WERI-Rb-1 (cell line): ENCODE data around the gene LIMK2.
A peak's percentile ranks its signal among the peaks of the same experiment; 100 is the strongest.

ENCODE experiments used
- DNase-seq: peaks from one replicate; pipeline ENCODE4 v3.0.0-alpha.2; 2020
- H3K27ac ChIP-seq: fragments of 250-450 bp; sonication (Bioruptor Pico); 2 replicates; pipeline ENCODE4 v1.5.1; 2020; ENCODE audit warnings: mild to moderate bottlenecking, moderate library complexity
- H3K27me3 ChIP-seq: fragments of 250-450 bp; sonication (Bioruptor Pico); 2 replicates; pipeline ENCODE4 v1.5.1; 2021; ENCODE audit warnings: mild to moderate bottlenecking, low read depth, moderate library complexity; ENCODE audit not compliant: insufficient read depth, severe bottlenecking
- H3K36me3 ChIP-seq: fragments of 250-450 bp; sonication (Bioruptor Pico); 2 replicates; pipeline ENCODE4 v1.5.1; 2020; ENCODE audit warnings: mild to moderate bottlenecking, moderate library complexity
- H3K4me3 ChIP-seq: 2 replicates; pipeline ENCODE4 v1.5.1; 2011; ENCODE audit warnings: low read depth, mild to moderate bottlenecking, control low read depth, low read length
- H3K9me3 ChIP-seq: fragments of 250-450 bp; sonication (Bioruptor Pico); 2 replicates; pipeline ENCODE4 v1.5.1; 2021; ENCODE audit warnings: mild to moderate bottlenecking, moderate library complexity; ENCODE audit not compliant: severe bottlenecking
- TF ChIP-seq, protein P1 (sequence below): IDR thresholded peaks from 2 replicates; pipeline ENCODE4 v1.5.1; 2011; ENCODE audit warnings: low read depth, mild to moderate bottlenecking, control low read depth, inconsistent platforms, low read length

LIMK2 gene

DNA sequence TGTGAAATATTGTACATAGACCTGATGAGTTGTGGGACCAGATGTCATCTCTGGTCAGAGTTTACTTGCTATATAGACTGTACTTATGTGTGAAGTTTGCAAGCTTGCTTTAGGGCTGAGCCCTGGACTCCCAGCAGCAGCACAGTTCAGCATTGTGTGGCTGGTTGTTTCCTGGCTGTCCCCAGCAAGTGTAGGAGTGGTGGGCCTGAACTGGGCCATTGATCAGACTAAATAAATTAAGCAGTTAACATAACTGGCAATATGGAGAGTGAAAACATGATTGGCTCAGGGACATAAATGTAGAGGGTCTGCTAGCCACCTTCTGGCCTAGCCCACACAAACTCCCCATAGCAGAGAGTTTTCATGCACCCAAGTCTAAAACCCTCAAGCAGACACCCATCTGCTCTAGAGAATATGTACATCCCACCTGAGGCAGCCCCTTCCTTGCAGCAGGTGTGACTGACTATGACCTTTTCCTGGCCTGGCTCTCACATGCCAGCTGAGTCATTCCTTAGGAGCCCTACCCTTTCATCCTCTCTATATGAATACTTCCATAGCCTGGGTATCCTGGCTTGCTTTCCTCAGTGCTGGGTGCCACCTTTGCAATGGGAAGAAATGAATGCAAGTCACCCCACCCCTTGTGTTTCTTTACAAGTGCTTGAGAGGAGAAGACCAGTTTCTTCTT, 67.9 kb downstream of the LIMK2 start:
- Histone ChIP-seq H3K4me3 (no peak overlapping the region), H3K27ac (no peak overlapping the region), H3K9me3 (no peaks in the 10 kb centered on the region), H3K27me3 (no peaks in the 10 kb centered on the region), H3K36me3 (peaks cover 74% of the 10 kb centered on the region)
- TF ChIP-seq, protein P1, sequence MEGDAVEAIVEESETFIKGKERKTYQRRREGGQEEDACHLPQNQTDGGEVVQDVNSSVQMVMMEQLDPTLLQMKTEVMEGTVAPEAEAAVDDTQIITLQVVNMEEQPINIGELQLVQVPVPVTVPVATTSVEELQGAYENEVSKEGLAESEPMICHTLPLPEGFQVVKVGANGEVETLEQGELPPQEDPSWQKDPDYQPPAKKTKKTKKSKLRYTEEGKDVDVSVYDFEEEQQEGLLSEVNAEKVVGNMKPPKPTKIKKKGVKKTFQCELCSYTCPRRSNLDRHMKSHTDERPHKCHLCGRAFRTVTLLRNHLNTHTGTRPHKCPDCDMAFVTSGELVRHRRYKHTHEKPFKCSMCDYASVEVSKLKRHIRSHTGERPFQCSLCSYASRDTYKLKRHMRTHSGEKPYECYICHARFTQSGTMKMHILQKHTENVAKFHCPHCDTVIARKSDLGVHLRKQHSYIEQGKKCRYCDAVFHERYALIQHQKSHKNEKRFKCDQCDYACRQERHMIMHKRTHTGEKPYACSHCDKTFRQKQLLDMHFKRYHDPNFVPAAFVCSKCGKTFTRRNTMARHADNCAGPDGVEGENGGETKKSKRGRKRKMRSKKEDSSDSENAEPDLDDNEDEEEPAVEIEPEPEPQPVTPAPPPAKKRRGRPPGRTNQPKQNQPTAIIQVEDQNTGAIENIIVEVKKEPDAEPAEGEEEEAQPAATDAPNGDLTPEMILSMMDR, result no peak
- DNase-seq, result no peak

DNA sequence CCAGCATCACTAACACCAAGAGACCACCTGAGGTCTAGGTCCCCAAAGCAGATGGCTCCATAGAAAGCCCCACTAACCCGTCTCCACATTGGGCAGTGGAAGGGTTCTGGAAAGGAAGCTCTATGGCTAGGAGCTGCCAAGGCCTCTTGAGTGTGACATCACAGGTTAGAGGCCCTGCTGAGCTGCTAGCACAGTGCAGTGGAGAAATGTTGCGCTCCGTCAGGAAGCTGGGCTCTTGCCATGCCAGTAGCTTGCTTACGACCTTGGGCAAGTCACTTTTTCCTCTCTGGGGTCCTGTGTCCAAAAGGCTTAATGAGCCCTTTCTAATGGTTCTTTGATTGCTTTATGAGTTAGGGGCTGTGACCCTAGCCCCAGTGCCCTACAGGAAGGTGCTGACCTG, 69.6 kb downstream of the LIMK2 start:
- DNase-seq, result no peak
- Histone ChIP-seq H3K9me3 (no peaks in the 10 kb centered on the region), H3K27ac (no peak overlapping the region), H3K4me3 (no peak overlapping the region), H3K27me3 (no peaks in the 10 kb centered on the region), H3K36me3 (peaks cover 62% of the 10 kb centered on the region)
- TF ChIP-seq, protein P1, result no peak

DNA sequence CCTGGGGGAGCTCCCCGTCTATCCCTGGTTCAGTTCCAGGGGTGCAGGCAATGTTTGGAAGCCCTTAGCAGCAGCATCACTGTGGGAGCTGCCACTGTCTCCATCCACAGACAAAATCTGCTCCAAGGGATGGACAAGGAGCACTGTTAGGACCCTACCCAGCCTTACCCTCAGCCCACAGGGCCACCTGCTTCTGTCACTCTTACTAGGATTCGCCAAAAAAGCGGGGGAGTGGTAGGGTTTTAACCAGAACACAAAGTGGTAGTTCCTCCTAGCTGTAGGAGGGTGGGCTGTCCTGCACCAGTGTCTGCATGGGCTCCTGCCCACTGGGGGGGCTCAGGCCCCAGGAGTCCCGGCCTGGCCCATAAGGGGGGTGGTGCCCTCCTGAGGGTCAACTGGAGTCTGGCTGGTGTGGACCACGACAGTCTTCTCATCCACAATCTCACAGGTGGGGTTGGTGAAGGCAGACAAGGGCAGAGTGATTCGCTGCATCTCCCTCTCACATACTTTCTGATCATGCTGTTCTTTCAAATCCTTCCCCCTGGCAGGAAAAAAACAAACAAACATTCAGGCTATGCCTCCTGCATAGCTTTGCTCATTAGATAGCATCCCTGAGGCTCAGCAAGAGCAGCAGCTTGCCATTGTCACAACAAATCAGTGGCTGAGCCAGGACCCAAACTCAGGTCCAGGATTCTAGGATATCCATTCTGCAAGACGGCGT, 70.8 kb downstream of the LIMK2 start:
- peaks cover 51% of the 10 kb centered on the region for H3K36me3 ChIP-seq
- H3K27ac ChIP-seq, result peak overlapping the region; percentile 94
- TF ChIP-seq, protein P1, result no peak
- no peak for DNase-seq
- no peaks in the 10 kb centered on the region for H3K9me3 ChIP-seq
- no peak overlapping the region for H3K4me3 ChIP-seq
- no peaks in the 10 kb centered on the region for H3K27me3 ChIP-seq

DNA sequence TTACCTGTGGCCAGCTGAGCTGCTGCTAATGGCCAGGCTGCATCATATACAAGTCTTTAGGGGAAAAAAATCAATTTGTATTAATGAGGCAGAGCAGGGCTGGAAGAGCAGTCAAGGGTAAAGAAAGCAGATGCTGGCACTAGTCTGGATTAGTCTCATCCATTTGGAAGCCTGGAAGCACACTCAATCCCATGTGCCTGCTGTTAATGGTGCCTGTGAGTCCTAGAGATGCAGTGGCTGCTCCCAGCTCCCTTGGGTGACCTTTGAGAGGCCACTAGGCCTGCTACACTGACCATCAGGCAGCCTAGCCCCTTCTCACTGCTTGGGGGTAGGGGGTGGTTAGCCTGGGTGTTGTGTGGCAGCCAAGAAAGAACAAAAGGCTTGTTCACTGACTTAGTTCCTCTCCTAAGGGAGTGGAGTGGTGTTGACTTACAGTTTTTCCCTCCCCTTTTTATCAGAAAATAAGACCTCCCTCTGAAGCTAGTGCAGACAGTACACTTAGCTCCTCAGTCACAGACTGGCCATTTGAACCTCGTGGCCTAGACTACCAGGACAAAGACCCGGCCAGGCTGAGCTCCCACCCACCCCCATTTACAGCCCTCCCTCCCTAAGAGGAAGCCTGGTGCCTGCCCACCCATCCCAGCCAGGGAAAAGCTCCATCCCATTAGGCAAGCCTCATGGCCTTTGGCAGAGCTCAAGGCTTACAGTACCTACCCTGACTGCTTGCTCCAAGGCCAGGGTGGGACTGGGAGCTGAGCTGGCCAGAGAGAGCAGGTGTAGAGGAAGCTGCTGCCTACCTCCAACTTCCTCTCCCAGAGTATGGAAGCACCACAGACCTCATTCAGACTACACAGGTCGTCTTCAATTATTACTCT, 72.4 kb downstream of the LIMK2 start:
- TF ChIP-seq, protein P1, result no peak
- DNase-seq, result peak; percentile 92
- Histone ChIP-seq H3K9me3 (no peaks in the 10 kb centered on the region), H3K36me3 (peaks cover 35% of the 10 kb centered on the region), H3K27me3 (no peaks in the 10 kb centered on the region), H3K27ac (peak overlapping the region; percentile 94), H3K4me3 (no peak overlapping the region)

DNA sequence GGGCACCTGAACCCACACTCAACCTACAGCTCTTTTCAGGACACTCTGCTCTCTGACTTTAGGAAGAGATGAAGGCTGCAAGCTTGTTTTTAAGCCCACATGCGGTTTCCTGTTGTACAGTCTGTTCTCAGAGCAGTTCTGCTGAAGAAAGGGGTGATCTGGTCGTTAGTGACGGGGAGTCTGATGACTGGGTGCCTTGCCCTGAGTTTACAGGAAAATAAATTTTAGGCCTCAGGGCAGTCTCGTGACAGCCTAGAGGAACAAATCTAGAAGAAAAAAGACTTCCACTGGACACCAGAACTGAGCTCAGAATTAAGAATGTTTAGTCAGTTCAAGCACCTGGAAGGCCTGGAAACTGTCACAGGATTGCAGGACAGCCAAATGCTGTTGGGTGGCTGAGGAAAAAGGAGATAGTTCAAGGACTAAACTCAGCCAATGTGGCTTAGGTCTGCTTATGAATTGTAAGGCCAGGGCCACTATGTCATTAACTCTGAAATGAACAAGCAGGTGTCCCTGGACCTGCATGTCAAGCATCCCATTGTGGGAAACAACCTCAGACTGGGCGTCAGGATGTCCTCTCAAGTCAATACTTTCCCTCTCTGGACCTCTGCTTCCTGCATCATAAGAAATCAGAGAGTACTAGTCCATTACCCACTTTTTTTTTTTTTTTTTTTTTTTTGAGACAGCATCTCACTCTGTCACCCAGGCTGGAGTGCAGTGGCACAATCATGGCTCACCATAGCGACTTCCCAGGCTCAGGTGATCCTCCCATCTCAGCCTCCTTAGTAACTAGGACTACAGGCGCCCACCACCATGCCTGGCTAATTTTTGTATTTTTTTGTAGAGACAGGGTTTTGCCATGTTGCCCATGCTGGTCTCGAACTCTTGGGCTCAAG, 74.5 kb downstream of the LIMK2 start:
- Histone ChIP-seq H3K27ac (peak overlapping the region; percentile 94), H3K36me3 (peaks cover 16% of the 10 kb centered on the region), H3K27me3 (no peaks in the 10 kb centered on the region), H3K9me3 (no peaks in the 10 kb centered on the region), H3K4me3 (no peak overlapping the region)
- DNase-seq, result no peak
- TF ChIP-seq, protein P1, result no peak
